Activated naive CD4-positive, alpha-beta T cell treated with Interleukin-2 at 50 U/mL for 16 hours (primary cell): ENCODE results near the gene TMEM130.

Source experiments
- DNase-seq: peaks from one replicate; pipeline ENCODE4 v3.0.0-alpha.2; 2020

TMEM130 gene

GRCh38 chr7:98869597-98870120 is at the start of gene TMEM130:
Gene TMEM130, minus strand, starts transcription at chr7:98870014. Its CDS starts 153 bp downstream, at chr7:98869861.
- DNase-seq, result peak; percentile 3

GRCh38 chr7:98917331-98917730 is 47.5 kb upstream of the TMEM130 start:
- no peak for DNase-seq

GRCh38 chr7:98913612-98914011 is 43.8 kb upstream of the TMEM130 start:
- DNase-seq, result no peak

- no peak for DNase-seq
Observed at GRCh38 chr7:98913026-98913425, 43.2 kb upstream of the TMEM130 start.

DNA sequence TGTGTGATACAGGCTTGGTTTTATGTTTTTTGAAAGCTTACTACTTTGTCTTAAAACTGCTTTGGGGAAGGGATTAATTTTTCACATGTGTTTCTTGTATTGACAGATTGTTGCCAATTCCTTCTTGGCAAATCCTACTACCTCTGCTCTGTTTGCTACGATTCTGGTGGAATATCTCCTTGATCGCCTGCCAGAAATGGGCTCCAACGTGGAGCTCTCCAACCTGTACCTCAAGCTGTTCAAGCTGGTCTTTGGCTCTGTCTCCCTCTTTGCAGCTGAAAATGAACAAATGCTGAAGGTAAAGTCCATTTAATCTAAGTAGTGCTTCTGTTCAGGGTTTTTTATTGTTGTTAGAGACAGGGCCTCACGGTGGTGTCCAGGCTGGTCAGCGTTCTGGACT is 42.1 kb upstream of the TMEM130 start:
- no peak for DNase-seq

GRCh38 chr7:98910427-98910826 is 40.6 kb upstream of the TMEM130 start:
- DNase-seq, result no peak

DNA sequence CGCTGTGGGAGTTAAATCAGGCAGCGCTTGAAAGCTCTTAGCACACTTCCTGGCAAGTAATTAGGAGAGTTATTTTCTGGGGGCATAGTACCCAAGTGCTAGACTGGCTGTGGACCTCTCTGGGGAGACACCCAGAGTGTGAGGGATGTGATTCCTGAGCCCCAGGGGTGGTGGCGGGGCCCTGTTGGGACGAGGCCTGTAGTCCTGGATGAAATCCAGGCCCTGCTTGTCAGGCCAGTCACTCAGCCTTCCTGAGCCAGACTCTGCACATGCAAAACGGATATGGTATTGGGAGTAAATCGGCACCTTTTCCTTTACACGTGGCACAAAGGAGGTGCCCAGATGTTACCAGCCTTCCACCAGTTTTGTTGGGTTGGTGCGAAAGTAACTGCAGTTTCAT is 39.7 kb upstream of the TMEM130 start:
- no peak for DNase-seq

DNA sequence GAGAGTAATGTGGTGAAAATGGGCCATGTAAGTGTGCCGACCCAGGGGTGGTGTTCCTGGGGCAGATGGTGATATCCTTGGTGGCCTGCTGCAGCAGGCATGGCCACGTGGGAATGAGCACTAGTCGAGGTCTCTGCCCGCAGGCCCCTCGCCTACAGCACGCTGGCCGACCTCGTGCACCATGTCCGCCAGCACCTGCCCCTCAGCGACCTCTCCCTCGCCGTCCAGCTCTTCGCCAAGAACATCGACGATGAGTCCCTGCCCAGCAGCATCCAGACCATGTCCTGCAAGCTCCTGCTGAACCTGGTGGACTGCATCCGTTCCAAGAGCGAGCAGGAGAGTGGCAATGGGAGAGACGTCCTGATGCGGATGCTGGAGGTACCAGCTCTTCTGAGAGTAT is 38.8 kb upstream of the TMEM130 start:
- DNase-seq, result no peak

DNA sequence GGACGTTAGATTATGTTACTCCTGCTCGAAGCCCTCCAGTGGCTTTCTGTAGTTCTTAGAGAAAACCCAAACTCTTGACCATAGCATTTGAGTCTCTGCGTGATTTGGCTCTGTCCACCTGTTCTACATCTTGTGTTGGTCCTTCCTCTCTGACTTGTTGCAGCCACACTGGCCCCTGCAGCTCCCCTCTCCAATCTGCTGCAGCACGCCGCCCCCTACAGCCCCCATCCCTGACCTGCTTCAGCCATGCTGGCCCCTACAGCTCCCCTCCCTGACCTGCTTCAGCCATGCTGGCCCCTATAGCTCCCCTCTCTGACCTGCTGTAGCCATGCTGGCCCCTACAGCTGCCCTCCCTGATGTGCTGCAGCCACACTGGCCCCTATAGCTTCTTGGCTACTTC is 37.8 kb upstream of the TMEM130 start:
- DNase-seq, result no peak

GRCh38 chr7:98903246-98903645 is 33.4 kb upstream of the TMEM130 start:
- DNase-seq, result no peak

GRCh38 chr7:98902523-98902922 is 32.7 kb upstream of the TMEM130 start:
- DNase-seq, result no peak

- DNase-seq, result no peak
Observed at GRCh38 chr7:98900815-98901214, 31.0 kb upstream of the TMEM130 start.

GRCh38 chr7:98899816-98900215 is 30.0 kb upstream of the TMEM130 start:
- no peak for DNase-seq

GRCh38 chr7:98892609-98893008 is 22.8 kb upstream of the TMEM130 start:
- DNase-seq, result no peak

DNA sequence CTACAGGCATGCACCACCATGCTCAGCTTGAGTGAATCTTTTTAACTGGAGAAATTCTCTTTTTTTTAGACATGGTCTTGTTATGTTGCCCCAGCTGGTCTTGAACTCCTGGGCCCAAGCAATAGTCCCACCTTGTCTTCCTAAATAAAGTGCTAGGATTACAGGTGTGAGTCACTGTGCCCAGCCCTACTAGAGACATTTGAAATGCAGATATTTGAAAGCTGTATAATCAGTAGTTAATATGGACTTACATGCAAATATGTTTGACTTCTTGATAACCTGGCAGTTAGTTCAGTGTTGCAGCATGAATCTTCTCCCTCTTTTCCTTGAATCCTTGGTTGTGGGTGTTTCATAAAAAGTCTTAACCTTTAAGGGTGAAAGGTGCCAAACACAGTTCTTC is 17.2 kb upstream of the TMEM130 start:
- no peak for DNase-seq

DNA sequence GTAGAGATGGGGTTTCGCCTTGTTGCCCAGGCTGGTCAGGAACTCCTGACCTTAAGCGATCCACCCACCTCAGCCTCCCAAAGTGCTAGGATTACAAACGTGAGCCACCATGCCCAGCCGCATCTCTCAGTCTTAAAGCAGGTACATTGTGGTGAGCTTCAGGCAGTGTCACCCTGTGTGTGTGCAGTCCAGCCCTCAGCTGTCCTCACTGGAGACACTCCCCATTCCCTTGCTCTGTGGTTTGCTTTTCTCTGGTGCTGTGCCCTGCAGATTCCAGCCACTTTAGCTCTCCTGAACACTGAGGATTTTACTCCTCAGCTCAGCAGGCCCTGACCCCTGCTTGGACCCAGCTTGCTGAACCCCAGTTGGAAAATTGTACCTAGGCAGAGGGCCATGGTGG is 14.6 kb upstream of the TMEM130 start:
- no peak for DNase-seq

DNA sequence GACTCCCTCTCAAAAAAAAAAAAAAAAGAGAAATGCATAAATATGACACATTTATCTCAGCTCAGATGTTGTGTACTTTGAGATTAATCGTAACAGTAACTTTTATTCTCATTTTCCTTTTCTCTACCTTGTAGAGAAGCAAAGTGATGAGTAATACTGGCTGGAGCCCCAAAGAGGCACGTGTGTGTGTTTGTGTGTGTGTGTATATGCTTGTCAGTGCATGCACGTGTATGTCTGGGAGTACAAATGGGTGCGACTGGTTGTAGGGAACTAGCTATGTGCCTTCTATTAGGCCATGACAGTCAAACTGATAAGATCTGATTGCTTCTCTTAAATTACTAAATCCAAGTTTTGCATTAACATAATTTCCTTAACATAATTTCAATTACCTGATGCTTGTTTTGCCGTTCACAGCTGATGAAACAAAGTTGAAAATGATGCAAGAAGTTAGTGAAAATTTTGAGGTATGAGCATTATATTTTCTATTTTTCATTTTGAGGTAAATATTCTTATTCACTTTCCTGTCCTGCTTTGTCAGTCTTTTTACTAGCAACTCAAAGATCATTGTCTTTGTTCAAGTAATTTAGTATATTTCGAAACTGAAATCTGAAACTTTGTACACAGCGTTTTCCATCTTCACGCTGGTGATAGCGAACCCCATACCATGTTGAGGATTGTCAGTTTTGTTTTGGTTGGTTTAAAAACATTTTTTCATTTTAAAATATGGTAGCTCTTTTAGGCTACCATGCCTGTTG is 11.9 kb upstream of the TMEM130 start:
- peak; percentile 47 for DNase-seq

GRCh38 chr7:98880485-98880884 is 10.7 kb upstream of the TMEM130 start:
- DNase-seq, result no peak

DNA sequence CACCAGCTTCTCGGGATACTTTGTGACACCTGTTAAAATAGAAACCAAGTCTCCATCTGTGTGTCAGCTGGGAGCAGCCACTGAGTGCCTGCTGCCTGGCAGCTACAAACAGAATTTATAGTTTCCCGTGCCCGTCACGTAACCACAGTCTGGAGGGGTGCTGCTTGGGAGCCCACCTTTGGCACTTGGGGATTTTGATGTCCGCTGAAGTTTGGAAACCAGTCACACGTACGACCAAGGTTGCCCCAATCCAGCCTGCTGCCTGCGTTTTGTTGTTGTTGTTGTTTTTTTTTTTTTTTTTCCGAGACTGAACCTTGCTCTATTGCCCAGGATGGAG is 10.1 kb upstream of the TMEM130 start:
- DNase-seq, result no peak

DNA sequence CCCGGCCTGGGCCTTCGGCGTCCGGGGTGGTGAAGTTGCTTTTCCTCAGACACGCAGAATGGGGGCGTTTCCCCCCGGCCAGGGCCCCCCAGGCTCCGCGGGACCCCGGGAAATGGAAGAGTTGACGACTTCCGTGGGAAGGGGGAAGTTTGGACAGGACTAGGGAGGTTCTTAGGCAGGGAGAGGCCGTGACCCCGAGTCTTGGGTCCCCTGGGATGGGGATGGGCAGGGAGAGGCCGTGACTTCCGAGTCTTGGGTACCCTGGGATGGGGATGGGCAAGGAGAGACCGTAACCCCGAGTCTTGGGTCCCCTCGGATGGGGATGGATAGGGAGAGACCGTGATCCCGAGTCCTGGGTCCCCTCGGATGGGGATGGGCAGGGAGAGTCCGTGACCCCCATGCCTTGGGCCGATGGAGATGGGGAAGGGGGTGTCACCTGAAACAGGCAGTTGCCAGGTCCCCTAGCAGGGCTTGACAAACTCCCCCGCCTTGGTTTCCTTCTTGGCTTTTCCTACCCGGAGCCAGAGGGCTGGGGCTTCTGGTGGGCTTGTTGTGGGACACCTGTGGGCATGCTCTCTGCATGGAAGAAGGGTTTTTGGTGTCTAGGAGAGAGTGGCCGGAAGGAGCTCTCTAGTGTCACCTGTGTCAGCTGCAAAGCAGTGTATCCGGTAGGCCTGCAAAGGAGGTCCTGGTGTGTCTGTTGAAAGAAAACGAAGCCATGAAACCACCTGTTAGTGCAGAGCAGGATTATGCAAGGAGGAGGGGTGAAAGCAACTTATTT is 9.6 kb upstream of the TMEM130 start:
- peak; percentile 66 for DNase-seq

DNA sequence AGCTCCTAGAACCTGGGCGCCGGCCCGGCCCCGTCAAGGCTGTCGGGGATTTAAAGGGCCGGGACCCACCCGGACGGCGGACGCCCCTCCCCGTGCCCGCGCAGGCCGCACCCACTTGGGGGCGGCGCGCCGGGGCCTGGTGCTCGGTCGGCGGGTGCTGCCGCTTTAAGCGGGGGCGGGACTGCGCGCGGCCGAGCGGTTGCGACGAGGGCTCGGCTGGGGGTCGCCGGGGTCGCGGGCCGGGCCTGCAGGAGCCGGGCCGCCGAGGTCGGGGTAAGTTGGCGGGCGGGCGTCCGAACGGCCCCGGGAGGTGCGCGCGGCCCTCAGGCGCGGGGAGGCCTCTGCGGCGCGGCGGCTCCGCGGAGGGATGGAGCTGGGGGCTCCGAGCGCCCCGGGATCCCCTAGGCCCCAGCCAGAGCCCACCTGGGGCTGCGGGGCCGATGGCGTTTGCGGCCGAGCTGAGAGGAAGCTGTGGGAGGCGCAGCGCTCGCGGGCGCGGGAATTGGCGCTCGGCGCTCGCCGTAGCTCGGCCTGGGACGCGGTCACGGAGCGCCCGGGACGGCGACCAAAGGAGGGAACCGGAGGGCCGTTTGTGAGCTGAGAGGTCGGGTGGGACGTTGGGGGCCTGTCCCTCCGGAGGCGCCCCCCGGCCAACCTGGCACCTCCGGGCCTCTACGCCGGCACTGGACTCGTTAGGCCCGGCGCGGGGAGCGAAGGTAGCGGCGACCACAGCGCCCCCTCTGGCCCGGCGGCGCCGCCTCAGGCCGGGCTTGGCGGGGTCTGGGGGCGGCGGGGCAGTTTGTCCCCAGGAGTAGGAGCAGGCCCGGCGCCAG is 8.8 kb upstream of the TMEM130 start, which contains the start of gene TRRAP:
TSS of gene TRRAP (plus strand) at position 168 of the 833 bp plus-strand sequence. CDS start 2,619 bp downstream, outside the sequence.
- DNase-seq, result peak; percentile 83

- DNase-seq, result no peak
Observed at GRCh38 chr7:98877692-98878364, 8.0 kb upstream of the TMEM130 start.

DNA sequence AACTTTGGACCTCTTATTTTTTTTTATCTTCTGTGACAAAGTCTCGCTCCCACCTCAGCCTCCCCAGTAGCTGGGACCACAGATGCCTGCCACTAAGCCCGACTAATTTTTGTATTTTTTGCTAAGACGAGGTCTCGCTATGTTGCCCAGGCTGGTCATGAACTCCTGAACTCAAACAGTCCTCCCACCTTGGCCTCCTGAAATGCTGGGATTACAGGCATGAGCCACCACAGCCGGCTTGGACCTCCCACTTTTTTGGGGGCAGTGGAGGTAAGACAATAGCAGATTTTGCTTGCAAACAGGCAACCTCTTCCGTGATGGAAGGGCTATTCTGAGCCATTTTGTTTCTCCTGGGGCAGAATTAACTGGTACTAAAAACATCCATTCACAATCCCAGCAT is 7.3 kb upstream of the TMEM130 start:
- DNase-seq, result no peak
